Loucy (cell line): ENCODE results near the gene BCL2L11.
A peak's percentile ranks its signal among the peaks of the same experiment; 100 is the strongest.

Experiments used
- CTCF ChIP-seq: fragments of 200-600 bp; sonication (generic); conservative IDR thresholded peaks from 2 replicates; pipeline ENCODE4 v1.5.1; 2014; ENCODE audit warnings: mild to moderate bottlenecking, antibody characterized with exemption, low read length
- EZH2phosphoT487 ChIP-seq: fragments of 200-600 bp; IDR thresholded peaks from 2 replicates; pipeline ENCODE4 v1.6.1; 2018; ENCODE audit warnings: antibody characterized with exemption, mild to moderate bottlenecking, moderate library complexity, borderline replicate concordance

- TF ChIP-seq CTCF (peak; percentile 32; the same call in 1 of the 2 replicates), EZH2phosphoT487 (no peak)
These were observed 66.2 kb downstream of the BCL2L11 start for GRCh38 chr2:111186933-111187332.
